HG03108 (cell line): ENCODE data around the gene PRKCD.

Experiments used
- ATAC-seq: cut with Tn5 transposase; IDR thresholded peaks from one replicate; pipeline ENCODE4 v1.9.1; 2021; ENCODE audit warnings: moderate library complexity; ENCODE audit not compliant: unreplicated experiment

PRKCD gene

DNA sequence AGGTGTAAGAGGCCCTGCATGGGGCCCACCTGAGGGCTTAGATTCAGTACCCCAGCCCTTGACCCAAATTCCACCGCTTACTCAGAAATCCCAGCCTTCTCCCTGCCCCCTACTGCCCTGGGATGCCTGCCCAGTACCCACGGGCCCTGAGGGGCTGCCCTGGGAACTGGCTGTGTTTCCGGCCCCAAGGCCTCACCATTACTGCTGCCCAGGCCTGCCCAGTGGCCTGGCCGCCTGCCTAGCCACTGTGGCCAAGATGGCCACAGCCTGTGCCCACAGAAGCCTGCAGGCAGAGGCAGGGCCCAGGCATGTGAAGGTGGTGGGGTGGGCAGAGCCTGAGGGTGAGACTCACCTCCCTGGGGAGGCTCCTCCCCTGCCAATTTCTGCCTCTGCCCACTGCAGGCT, 6.1 kb upstream of the PRKCD start:
- ATAC-seq: no peak

DNA sequence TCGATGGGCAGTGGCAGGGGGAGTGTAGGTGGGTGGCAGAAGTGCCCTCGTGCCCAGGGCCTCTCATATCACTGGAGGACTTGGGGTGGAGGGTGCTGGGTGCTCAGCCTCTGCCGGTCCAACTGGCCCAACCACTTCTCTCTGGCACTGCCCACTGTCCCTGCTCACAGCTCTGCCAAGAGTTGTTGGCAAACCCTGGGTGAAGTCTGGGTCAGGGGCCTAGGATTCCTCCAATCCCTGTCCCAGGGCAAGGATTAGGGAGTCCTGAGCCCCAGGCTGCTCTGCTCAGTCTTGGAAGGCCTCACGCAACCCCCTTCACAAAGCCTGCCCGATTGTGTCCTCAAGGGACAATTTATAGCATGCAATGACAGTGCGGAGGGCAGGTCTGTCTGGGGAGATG, 5.2 kb upstream of the PRKCD start:
- ATAC-seq: no peak

GRCh38 chr3:53156368-53156834, 4.6 kb upstream of the PRKCD start:
- ATAC-seq: no peak

DNA sequence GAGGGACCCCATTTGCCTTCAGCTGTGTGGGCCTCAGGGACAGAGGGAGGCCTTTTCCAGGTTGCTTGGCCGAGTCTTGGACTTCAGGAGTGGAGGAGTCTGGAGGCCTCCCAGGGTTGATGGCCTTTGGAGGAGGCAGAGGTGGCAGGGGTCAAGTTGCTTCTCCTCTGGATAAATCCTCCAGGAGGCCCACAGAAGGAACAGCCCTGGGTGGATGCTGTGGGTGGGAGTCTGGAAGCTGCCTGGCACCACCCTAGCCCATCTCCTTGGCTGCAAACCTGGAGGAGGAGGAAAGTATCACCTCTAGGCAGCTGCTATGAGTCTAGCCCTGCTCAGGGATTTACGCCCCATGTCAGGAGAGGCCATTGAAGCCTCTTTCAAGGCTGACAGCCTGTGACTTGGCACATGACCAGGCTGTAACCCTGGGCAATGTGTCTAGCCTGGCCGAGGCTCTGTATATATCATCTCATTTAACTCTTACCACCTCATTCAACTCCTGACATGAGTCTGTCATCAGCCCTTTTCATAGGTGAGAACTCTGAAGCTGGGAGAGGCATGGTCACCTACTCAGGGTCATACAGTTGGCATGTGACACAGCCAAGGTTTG, 2.9 kb upstream of the PRKCD start:
- no peak for ATAC-seq

DNA sequence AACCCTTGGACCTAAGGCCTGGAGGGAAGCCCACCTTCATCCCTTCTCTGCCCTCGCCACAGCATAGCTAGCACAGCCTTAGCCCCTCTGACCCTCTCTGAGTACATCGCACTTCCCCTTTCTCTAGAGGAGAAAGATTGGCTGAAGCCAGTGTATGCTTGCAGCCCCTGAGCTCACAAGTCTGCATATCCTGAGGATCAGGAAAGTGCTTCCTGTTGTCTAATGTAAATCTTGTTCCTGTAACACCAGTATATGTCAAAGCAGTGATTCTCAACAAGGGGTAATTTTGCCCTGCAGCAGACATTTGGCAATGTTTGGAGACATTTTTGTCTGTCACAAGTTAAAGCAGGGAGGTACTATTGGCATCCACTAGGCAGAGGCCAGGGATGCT, 2.2 kb upstream of the PRKCD start:
- no peak for ATAC-seq

- ATAC-seq: no peak
These were observed 1.6 kb upstream of the PRKCD start for GRCh38 chr3:53159156-53160060.

GRCh38 chr3:53160061-53160659, 849 bp upstream of the PRKCD start:
- ATAC-seq: no peak

GRCh38 chr3:53161450-53161819, 426 bp downstream of the PRKCD start:
- peak; percentile 18 for ATAC-seq

- peak; percentile 19 for ATAC-seq
These were observed 1.0 kb downstream of the PRKCD start for GRCh38 chr3:53161820-53162671.

DNA sequence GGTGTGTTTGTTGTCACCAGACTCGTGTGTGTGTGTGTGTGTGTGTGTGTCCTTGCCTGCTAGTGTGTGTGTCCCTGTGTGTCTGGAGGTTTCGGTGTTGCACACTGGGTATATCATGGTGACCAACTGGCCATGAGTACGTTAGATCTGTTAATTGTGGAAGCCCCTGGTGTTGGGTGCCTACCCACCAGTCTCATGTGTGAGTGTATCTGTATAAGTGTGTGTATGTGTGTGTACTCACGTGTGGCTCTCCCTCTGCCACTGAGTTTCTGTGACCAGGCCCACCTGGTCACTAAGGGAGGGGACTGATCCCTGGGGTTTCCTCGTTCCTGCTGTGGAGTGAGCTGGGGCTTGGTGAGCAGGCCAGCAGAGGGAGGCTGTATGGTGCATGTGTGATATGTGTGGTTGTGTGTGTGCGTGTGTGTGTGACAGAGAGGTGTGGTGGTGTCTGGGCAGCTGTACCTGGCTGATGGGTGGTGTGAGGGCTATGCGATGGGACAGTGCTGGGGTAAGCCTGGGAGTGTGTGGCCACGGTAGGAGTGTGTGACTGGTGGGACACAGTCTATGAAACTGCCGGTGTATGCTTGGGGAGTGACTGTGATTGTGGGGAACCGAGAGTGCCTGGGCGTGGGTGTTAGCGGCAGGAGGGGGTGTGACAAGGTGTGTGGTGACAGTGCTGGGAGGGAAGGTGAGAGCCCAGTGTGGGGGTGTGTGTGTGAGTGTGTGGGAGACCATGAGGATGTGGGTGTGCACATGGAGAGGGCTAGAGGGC, 1.8 kb downstream of the PRKCD start:
- no peak for ATAC-seq

- ATAC-seq: no peak
These were observed 2.7 kb downstream of the PRKCD start for GRCh38 chr3:53163444-53164387.

DNA sequence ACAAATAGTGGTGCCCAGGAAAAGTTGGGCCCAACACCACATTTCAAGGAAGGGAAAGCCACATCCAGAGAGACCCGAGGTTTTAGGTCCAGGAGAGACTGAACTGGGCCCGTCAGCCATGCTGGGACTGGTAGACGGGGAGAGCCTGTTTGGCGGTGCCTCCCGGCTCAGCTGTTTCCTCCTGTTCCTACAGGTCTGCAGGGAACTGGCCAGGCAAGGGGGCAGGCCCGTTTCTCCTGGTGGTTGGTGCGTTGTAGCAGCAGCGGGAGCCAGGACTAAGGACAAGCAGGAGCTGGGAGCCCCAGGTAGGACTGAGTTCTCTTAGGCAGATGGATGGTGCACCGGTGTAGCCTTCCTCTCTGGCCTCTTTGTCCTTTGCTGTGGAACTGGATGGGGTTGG, 3.9 kb downstream of the PRKCD start:
- ATAC-seq: no peak

- no peak for ATAC-seq
These were observed 5.2 kb downstream of the PRKCD start for GRCh38 chr3:53166206-53166605.

- ATAC-seq: peak; percentile 31
These were observed 5.8 kb downstream of the PRKCD start for GRCh38 chr3:53166781-53167291.

- ATAC-seq: no peak
These were observed 6.6 kb downstream of the PRKCD start for GRCh38 chr3:53167418-53168174.

DNA sequence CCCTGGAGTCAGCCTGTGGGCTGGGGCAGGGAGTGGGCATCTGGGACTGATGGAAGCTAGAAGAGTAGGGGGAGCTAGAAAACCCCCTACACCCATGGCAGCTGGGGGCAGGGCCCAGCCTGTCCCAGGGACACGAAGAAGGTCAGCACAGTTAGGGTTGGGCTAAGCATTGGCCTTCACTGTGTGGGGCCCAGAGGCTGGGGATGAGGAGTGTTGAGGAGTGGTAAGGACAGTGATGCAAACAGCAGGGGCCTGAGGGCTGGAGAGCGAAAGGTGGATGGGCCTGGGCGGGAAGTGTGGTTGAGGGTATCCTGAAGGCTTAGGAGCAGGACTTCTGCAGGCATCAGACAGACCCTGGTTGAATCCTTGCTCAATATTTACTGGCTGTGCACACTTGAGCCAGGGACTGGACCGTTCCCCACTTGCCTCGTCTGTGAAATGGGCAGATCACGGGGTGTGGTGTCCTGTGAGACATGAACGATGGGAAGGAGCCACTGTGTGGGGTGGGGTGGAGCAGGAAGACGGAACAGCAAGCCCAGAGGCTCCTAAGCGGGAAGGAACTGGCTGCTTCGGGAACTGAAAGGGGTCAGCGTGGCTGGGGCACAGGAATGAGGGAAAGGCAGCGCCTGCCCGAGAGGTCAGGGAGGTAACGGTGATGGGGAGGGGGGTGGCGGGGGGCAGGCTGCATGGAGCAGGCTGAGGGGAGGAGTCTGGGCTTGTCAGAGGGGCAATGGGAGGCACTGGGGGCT, 7.3 kb downstream of the PRKCD start:
- ATAC-seq: no peak

GRCh38 chr3:53169045-53169831, 8.2 kb downstream of the PRKCD start:
- ATAC-seq: no peak
